NOMO-1 (cell line): ENCODE data around the gene PCDHA10.

Source experiments
- DNase-seq, 2 experiments: peaks; one replicate each; lab custom pipeline; 2025; ENCODE audit not compliant: unreplicated experiment in 2 of 2; lab: John Stamatoyannopoulos, UW

Gene PCDHA10

GRCh38 chr5:140881889-140882590 lies 26.3 kb downstream of the PCDHA10 start, which contains the start of gene PCDHA13:
PCDHA13 (plus strand) TSS chr5:140882124; CDS start chr5:140882269, 145 bp downstream.
- no peak for DNase-seq

GRCh38 chr5:140882591-140882899 lies 26.8 kb downstream of the PCDHA10 start:
- no peak for DNase-seq

GRCh38 chr5:140883373-140883772 lies 27.7 kb downstream of the PCDHA10 start:
- no peak for DNase-seq

GRCh38 chr5:140883927-140884697 lies 28.4 kb downstream of the PCDHA10 start:
- DNase-seq, result no peak

- DNase-seq, result no peak
Measured at GRCh38 chr5:140916325-140916724, 60.6 kb downstream of the PCDHA10 start.
